SK-N-DZ (cell line): ENCODE results near the gene ADARB2.

Source experiments
- DNase-seq: peaks from one replicate; pipeline ENCODE4 v3.0.0-alpha.2; 2015; ENCODE audit warnings: low spot score

Gene ADARB2

GRCh38 chr10:1596482-1597099, 140.7 kb downstream of the ADARB2 start:
- DNase-seq, result no peak

DNA sequence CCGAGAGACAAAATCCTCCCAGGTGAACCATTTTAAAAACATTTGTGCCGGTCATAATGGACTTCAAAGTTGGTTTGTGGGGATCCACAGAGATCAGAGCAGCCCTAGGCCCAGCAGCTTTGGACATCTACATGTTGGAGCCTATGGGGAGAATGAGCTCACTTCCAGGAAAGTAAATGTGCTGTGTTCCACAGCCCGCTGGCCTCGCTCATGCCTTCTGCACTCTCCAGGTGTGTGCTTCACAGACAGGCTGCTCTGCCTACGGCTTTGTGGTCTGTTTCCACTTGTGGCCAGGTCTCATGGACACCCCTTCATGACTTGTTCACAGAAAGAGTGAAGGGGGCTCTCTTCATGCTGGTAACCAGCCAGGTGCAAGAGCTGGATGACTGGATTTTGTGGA, 141.6 kb downstream of the ADARB2 start:
- DNase-seq, result no peak

- DNase-seq, result no peak
Measured at GRCh38 chr10:1595242-1595600, 142.1 kb downstream of the ADARB2 start.

- DNase-seq, result no peak
Measured at GRCh38 chr10:1594372-1595241, 142.7 kb downstream of the ADARB2 start.

GRCh38 chr10:1591742-1592141, 145.6 kb downstream of the ADARB2 start:
- DNase-seq, result no peak

GRCh38 chr10:1591045-1591444, 146.3 kb downstream of the ADARB2 start:
- no peak for DNase-seq

DNA sequence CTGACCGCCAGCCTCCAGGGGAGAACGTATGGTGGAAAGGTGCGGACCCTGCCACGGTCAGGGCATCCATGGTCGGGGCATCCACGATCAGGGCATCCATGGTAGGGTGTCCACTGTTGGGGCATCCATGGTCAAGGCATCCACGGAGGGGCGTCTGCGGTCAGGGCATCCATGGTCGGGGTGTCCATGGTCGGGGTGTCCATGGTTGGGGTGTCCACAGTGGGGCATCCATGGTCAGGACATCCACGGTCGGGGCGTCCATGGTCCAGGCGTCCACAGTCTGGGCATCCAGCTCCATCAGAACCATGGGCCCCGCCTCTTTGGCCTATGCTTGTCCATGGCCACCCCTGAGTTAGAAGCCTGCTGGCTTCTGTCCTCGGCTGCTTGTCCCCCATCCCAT, 148.1 kb downstream of the ADARB2 start:
- no peak for DNase-seq

- no peak for DNase-seq
Measured at GRCh38 chr10:1582739-1583138, 154.6 kb downstream of the ADARB2 start.

- DNase-seq, result no peak
Measured at GRCh38 chr10:1581189-1581588, 156.1 kb downstream of the ADARB2 start.

GRCh38 chr10:1579671-1580070, 157.7 kb downstream of the ADARB2 start:
- DNase-seq, result no peak

- DNase-seq, result no peak
Measured at GRCh38 chr10:1579141-1579491, 158.2 kb downstream of the ADARB2 start.

GRCh38 chr10:1578392-1579140, 158.8 kb downstream of the ADARB2 start:
- DNase-seq, result no peak

- DNase-seq, result no peak
Measured at GRCh38 chr10:1577945-1578344, 159.4 kb downstream of the ADARB2 start.

DNA sequence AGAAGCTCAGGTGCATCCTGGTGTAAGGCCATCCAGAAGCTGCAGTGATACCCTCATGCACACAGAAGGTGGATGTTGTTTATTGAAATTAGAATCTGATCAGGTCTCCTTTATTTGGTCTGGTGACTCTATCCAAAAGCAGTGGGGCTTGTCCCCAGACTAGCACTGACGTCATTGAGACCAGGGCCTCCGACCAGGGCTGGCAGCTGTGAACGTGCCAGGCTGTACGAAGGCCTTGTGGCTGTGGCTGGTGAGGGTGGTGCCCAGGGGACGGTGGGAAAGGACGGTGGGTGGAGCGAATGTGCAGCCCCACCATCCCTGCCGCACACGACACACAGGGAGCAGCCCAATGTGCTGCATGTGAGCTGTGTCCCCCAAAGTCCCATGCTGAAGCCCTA, 160.0 kb downstream of the ADARB2 start:
- no peak for DNase-seq

DNA sequence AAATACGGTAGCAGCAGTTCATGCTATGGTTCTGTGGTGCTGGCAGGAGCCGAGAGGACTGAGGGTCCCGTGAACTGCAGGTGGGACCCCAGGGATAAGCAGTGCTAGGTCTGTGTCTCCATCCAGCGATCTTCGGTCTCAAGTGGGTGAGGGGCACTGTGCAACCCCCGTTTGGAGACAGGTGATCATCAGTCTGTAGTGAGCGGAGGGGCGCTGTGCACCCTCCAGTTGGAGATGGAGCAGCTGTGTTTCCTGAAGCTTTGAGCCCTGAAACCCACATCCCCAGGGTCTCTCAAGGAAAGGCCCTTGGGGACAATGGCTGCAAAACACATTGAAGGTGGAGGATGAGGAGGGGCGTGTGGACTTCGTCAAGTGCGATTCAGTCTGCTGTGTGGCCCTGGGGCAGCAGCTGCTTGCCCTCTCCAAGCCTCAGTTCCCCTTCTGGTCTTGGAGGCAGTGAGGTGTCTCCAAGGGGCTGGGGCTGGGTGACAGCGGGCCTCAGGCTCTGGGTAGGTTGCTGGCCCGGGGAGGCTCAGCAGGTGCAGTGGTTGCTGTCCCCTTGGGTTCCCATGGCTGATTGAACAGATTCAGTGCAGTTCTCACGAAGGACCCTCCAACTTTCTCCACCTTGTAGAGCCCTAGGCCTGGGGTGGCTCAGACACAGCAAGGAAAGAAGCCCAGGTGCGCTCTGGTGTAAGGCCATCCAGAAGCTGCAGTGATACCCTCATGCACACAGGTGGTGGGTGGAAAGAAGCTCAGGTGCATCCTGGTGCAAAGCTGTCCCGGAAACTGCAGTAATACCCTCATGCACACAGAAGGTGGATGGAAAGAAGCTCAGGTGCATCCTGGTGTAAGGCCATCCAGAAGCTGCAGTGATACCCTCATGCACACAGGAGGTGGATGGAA, 160.6 kb downstream of the ADARB2 start:
- DNase-seq, result no peak

GRCh38 chr10:1575481-1576244, 161.7 kb downstream of the ADARB2 start:
- DNase-seq, result no peak

GRCh38 chr10:1574719-1575118, 162.6 kb downstream of the ADARB2 start:
- no peak for DNase-seq

GRCh38 chr10:1573981-1574380, 163.3 kb downstream of the ADARB2 start:
- no peak for DNase-seq

GRCh38 chr10:1573334-1573969, 163.9 kb downstream of the ADARB2 start:
- DNase-seq, result no peak
